GM19023 (cell line): ENCODE data around the gene AKAP1.

ENCODE experiments used
- ATAC-seq: cut with Tn5 transposase; IDR thresholded peaks from one replicate; pipeline ENCODE4 v1.9.1; 2021; ENCODE audit warnings: mild to moderate bottlenecking, moderate library complexity; ENCODE audit not compliant: unreplicated experiment

Gene AKAP1

DNA sequence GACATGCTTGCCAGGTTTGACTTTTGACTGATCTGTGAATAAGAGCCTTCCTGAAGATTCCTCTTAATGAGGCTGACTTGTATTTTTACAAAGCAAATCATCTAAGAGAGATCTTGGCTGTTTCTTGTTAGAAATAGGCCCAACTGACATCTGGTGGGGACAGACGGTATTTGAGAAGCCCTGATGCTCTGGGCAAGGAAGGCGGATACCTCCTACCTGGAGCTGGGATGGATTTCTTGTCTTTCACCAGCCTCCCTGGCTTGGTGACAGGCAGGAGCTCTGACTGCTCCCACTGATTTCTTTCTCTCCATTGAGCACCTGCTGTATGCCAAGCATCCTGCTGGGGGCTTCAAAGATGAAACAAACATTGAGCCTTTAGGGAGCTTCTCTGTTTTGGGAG, 40.4 kb downstream of the AKAP1 start:
- ATAC-seq, result no peak

DNA sequence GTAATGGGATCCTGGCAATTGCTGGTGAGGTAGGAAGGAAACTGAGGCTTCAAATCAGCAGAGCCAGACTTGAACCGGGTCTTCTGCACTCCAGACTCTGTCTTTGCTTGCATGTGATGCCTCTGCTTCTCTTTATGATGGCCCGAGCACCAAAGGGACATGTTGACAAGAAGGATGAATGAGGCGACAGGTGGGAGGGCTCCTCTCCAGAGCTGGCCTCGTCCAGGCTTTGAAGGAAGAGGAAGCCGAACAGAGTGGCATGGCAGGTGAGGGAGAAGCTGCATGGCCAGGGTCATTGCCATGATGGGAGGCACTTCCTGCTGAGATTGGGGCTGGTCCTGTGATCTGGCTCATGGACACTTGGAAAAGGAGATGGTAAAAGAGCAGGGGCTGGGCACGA, 40.8 kb downstream of the AKAP1 start:
- ATAC-seq, result no peak

DNA sequence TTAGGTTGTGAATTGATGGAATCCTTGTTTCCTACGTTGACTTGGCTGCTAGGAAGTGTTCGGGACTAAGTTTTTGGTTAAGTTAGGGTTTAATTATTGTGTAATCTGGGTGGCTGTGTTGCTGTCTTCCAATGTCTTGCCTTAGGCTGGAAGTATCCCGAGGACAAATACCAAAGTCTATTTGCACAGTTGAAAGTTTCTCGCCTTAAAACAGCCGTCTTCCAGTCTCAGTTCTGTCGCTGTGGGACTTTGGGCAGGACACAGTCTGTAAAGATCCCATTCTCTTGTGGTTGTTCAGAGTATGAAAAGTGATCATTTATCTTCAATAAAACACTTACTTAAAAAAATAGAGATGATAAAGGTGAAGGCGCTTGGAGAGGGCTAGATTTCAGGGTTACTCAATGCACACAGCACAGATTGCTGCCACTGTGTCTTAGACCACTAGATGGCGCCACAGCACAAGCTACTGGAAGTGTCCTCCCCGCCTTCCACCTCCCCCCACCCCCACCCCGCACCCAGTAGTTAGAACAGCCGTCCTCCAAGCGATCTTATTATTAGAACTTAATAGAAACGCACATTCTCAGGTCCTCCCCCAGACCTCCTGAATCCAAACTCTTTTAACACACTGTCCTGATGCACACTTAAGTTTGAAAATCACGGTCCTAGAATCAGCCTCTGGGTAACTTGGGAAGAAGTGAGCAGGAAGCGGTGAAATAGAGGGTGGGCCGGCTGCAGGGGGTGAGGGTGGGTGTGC, 45.8 kb downstream of the AKAP1 start:
- no peak for ATAC-seq

DNA sequence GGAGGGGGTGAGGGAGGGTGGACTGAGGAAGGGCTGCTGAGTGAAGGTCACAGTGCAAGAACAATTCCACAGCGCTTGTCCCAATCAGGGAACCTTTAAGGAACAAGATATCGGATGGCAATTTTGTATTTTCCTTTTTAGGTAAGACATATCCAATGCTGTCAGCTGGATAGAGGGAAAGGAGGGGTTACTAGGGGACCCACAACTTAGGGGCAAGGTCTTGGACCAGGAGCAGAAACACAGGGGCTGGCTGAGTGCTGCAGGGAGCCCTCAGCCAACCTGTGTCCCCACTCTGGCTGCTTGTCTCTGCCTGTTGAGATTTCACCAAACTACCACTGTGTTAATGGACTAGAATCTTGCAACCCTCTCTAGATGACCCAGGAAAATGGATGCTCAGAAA, 47.6 kb downstream of the AKAP1 start:
- ATAC-seq, result no peak

DNA sequence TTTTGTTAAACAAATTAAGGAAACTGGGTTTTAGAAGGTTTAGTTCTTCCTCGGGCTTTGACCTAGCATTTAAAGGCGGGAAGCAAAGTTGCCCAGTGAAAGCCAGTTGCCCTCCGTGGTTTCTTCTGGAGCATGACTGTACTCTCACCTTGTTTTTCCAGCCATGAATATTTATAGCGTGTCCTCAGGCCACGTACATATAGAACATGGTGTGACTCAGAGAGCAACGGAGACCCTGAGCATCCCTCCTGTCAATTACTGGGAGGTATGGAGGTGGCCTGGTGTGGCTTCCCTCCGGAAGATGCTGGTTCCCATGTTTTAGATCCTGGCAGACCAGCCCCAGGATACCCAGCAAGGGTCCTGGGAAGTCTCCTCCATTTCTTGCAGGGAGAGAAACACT, 48.4 kb downstream of the AKAP1 start:
- ATAC-seq, result no peak

DNA sequence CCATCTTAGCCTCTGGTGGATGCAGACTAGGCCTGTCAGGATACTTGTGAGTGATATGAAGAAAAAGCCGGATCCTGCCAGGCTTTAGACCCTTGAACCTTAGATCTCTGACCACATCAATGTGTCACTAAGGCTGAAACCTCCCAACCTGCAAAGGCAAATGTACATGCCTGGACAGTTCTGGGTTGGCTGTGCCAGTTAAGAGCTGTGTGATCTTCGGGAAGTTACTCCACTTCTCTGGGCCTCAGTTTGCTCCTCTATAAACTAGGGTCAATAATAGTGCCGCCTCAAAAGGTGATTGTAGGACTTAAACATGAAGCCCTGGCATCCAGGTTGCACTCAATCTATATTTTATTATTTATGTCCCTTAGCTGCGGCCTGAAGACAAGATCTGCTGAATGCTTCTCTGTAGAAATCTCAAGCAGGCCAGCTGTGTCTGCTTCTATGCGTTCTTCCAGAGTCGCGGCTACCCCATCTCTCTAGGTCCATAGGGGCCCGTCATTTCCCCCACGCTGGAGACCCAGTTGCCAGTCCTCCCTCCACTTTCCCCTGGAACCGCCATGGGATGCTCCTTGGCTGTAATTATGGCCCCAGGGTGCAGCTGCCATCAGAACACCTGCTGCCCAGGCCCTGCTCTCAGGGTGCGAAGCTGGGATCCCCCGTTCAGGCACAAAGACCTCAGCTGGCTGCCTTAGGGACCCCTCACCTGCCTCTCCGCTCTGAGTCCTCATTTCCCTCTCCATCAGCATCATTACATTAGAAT, 50.2 kb downstream of the AKAP1 start:
- no peak for ATAC-seq

DNA sequence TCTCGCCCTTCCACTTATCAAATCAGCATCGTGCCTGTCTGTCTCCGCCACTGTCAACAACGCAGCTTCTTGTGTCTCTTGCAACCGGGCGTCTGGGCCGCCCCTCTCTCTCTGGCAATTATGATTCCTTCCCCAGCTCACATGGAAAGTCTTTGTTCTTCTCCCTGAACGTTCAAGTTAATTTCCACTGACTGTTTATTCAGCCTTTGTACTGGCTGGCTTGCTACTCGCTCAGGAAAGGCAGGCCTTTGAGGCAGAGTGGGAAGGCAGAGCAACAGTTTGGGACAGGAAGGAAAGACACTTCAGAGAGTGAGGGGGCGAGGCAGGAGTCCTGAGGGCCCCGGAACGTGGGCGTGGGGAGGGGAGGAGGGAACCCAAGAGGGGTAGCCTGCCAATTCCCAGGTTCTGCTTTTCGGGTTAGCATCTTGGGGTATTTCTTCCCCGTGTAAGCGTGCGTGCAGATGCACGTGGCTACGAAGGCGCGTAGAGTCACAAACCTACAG, 50.8 kb downstream of the AKAP1 start:
- no peak for ATAC-seq

DNA sequence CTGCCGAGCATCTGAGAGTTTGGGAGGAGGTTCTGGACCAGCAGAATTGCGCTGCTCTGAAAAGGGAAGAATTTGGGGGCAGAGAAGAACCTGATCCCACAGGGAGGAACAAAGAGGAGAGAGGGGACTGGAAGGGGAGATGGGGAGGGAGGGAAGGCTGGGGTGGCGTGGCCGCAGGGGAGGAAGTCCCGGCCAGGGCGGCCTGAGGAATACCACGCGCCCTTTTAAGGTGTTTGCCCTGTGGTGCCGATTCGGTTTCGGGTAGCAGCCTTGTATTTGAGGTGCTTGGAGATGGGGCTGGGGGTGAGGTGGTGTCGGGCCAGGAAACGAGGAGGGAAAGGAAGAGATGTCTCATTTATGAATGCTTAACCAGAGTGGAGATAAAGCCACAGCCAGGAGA, 51.3 kb downstream of the AKAP1 start:
- ATAC-seq, result no peak

DNA sequence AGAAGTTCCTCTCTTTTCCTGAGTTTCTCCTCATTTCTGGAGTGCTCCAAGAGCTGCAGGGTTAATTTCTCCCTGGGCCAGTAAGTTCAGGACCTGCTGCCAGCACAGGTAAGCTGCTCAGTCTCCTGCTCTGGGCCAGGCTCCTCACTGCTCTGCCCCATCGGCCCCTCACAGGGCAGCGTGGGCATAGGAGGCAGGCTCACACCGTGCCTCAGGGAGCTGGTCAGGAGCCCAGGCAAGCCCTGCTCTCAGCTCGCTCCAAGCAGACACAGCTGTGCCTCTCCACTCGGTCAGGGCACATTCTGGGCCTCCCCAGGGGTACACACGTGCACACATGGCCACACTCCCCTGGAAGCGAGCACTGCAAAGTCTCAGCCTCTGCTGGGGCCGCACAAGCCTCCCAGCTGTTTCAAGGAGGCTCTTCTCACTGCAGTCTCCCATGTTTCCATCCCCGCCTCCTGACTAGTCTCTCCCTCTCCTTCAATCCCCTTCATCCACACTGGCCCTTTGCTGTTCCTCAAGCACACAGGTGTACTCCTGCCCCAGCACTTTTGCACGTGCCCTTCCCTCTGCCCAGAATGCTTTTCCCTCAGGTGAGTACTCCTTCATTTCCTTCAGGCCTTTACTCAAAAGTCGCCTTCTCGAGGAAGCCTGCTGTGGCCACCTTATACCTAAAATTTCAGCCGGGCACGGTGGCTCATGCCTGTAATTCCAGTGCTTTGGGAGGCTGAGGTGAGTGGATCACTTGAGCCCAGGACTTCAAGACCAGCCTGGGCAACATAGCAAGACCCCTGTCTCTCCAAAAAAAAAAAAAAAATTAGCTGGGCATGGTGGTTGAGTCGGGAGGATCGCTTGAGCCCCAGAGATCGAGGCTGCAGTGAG, 53.2 kb downstream of the AKAP1 start:
- no peak for ATAC-seq

DNA sequence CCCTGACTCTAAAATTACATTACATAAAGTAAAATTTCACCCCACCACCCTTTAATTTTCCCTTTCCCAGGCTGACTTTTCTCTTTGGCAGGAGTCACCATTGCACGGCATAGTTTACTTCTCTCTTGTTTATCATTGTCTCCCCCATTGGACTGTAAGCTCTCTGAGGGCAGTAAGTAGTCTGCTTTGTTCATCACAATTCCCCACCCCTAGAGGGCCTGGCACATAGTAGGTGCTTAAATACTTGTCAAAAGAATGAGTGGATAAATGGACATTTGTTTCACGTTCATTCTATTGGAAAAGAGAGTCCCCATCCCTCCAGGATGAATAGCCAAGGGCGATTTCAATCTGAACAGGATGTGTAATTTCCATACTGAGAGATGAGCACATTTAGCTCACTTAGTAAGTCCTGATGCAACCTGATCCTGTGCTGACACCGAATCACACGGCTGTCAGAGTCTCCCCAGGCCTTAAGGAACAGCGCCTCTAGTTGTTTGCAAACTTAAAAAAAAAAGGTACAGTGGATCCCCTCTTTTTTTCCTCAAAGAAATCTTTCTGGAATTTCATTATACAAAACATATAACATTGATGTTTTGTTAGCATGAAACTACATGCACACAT, 54.0 kb downstream of the AKAP1 start:
- ATAC-seq, result no peak

DNA sequence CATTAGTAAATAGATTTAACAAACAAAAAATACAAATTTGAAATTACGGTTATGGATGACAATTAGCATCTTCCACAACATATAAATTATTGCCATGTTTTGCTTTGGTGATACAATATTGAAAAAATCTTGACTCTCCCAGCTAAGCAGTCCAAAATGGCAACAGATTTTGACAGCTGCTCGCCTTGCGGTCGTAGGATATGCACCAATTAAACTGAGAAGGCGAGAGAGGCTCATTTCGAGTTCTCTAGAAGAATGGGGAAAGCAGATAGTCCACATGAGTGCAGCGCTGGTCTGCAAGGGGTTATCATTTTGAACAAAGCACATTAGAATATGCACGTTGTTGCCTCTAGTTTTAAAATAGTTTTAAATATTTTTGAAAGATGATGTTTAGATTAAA, 55.3 kb downstream of the AKAP1 start:
- no peak for ATAC-seq

DNA sequence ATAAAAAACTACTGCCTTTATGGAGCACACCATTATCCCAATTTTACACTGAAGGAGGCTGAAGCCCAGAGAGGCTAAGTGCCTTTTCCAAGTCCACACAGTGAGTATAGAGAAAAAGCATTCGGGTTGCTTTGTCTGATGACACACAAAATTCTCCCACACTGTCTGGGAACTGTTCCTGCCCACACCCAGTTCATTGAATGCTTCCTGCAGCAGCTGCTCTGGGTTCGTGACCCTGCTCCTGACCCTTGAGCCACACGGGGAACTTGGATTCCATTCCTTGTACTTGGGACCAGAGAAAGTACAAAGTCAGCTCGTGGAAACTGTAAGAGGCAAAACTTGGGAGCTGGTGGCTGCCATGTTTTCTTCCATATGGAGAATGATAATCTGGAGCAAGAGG, 57.9 kb downstream of the AKAP1 start:
- no peak for ATAC-seq

DNA sequence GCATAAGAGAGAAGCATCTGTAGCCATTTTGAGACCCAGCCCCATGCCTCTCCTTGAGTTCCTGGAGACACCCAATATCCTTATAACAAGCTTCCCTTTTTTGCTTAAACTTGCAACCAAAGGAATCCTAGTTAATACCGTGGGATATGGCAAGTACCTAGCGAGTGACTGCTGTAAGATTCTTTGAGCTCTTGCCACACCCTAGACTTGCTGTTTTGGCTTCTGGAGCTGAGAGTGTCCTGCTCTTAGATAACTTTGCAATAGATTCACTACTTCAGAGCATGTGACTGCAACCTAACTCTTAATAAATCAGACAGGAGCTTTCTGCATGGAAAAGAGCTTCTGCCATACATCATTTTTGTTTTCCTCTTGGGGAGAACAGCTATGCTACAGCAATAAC, 58.3 kb downstream of the AKAP1 start:
- ATAC-seq, result no peak

DNA sequence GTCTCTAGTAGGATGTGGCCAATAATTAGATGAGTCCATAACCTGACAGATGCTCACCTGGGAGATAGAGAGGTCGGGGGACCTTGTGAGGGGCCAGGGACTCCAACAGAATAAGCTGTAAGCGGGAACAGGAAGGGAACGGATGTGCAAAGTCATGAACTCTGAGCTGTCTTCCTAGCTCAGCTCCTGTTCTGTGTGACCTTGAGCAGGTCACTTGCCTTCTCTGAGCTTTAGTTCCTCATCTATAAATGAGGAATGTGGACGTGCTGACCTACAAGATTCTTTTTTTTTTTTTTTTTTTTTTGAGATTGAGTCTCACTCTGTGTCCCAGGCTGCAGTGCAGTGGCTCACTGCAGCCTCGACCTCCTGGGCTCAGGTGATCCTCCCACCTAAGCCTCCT, 58.9 kb downstream of the AKAP1 start:
- no peak for ATAC-seq

DNA sequence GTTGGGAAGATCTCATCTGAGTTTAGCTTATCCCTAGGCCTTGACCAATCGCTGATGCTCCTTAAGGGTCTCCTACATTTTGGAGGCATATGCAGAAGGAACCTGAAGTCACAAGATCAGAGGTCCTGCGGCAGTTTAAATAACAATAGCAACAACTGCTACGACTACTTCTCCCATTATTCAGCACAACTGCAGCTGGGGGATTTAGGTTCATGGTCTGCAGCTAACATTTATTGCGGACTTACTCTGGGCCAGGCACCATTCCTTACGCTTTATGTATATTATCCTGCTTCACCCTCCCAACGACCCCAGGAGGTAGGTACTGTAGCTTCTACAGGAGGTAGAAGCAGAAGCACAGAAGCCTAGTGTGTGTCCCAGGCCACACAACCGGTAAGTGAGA, 59.5 kb downstream of the AKAP1 start:
- no peak for ATAC-seq

DNA sequence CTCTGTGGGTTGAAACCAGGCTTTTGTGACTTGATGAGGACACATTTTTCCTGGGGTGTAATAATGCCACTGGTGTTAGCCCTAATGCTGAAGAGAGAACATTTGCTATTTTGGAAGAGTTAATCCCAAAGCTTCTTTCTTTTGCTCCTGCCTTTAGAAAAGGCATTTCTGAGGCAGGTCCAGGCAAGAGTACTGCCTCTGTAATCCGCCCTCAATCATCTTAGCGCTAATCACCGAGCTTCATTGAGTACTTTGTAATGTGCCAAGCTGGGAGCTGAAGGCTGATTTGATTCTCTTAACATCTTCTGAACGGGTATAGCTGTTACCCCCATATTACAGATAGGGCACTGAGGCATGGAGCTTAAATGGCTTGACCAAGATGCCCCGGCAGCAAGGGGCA, 60.3 kb downstream of the AKAP1 start:
- no peak for ATAC-seq

DNA sequence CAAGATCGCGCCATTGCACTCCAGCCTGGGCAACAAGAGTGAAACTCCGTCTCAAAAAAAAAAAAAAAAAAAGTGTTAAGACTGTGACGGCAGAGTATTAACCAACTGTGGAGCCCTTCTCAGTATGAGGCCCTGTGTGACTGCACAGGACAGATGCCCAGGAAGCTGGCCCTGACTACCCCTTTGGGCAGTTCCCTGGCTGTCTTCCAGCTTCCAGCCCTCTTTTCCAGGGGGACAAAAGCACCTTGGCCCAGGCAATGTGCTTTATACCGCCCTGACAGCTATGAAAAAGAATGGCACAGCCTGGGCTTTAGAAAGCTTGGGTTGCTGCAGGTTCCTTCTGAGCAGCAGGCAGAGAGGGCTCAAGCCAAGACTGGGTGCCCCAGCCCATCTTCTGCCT, 61.2 kb downstream of the AKAP1 start:
- ATAC-seq, result no peak

DNA sequence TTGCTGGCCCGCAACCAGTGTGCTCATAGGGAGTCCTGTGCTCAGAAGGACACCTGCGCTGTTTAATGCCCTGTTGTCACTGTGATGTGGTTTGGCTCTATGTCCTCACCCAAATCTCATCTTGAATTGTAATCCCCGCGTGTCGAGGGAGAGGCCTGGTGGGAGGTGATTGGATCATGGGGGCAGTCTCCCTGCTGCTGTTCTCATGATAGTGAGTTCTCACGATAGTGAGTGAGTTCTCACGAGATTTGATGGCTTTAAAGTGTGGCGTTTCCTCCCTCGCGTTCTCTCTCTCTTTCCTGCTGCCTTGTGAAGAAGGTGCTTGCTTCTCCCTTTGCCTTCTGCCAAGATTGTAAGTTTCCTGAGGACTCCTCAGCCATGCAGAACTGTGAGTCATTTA, 66.8 kb downstream of the AKAP1 start:
- no peak for ATAC-seq

DNA sequence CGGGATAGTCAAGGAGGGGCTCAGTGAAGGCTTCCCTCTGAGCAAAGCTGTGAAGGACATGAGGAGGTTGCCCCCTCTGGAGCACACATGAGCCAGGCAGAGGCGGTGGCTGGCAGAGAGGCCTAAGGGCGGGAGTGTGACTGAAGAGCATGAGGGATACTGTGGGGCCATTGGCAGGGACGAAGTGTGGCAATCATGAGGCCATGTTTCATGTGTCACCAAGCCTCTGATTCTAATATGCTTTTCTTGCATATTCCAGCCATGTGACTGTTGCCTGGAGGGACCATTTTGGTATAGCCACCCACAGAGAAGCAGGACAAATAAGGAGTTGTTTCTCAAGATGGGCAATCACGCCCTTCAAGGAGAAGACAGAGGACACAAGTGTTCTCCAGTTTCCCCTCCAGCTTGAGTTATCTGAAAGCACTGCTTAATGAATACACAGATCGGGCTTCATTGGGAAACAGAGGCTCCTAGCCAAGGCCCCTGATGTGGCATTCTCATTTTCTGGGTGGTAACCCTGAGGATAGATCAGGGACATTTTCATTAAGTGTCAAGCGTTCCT, 68.0 kb downstream of the AKAP1 start:
- no peak for ATAC-seq

DNA sequence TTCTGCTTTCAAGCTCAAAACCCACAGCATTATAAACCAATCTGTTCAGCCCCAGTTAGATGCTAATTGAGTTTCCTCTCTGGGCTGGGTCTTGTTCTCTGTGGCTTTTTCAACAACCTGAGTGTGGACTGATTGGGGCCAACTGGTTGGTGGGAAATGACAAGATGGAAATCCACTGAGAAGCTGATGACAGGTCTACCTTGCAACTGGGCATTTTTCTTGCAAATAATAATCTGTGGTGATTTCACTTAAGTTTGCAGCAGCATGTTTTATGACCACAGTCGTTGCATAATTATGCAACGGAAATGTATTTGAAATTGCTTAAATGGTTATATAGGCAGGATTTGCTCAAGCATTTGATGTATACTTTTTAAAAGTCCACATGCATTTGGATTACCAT, 69.9 kb downstream of the AKAP1 start:
- no peak for ATAC-seq

DNA sequence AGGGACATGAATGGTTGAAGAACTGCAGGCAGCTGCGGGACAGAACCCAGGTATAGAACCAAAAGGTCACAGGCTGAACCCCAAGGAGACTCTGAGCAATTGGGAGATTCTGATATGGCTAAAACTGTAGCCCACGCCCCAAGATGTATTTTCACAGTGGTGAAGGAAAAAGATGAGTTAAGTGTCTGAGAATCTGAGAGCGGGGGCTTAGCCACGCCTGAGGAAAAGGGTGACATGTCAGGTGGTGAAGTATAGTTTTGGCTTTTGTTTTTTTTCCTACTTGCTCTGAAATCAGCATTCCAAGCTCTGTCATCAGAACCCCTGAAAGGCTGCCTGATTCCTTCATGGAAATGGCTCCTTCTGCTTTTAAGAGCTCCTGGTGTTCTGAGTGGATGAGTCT, 73.3 kb downstream of the AKAP1 start:
- ATAC-seq, result no peak
